Karpas-422 (cell line): ENCODE measurements around the gene LBHD2. TPM values are rescaled to one million over a fixed set of nuclear protein-coding genes. Genes with fewer than 3 reads are reported as not detected.

Experiments used
- DNase-seq: peaks from one replicate; pipeline ENCODE4 v3.0.0-alpha.2; 2015
- H2AFZ ChIP-seq: fragments of 200-600 bp; sonication (generic); 2 replicates; pipeline ENCODE4 v1.6.1; 2014; ENCODE audit warnings: antibody characterized with exemption, low read length, mixed read lengths
- H3K27ac ChIP-seq: fragments of 200-600 bp; sonication (generic); 2 replicates; pipeline ENCODE4 v1.5.1; 2014; ENCODE audit warnings: mild to moderate bottlenecking, low read length, moderate library complexity
- H3K27me3 ChIP-seq: fragments of 200-600 bp; sonication (generic); 2 replicates; pipeline ENCODE4 v1.6.1; 2014; ENCODE audit warnings: low read length, mixed read lengths
- H3K36me3 ChIP-seq: fragments of 200-600 bp; sonication (generic); 2 replicates; pipeline ENCODE4 v1.6.1; 2014; ENCODE audit warnings: low read length, mixed read lengths; ENCODE audit not compliant: insufficient read depth
- H3K4me1 ChIP-seq: fragments of 200-600 bp; sonication (generic); 2 replicates; pipeline ENCODE4 v1.6.1; 2014; ENCODE audit warnings: mild to moderate bottlenecking, low read length, mixed read lengths
- H3K4me2 ChIP-seq: fragments of 200-600 bp; sonication (generic); 2 replicates; pipeline ENCODE4 v1.6.1; 2014; ENCODE audit warnings: low read length, low read depth, mild to moderate bottlenecking; ENCODE audit not compliant: poor library complexity, severe bottlenecking
- H3K4me3 ChIP-seq: fragments of 200-600 bp; sonication (generic); 2 replicates; pipeline ENCODE4 v1.5.1; 2014; ENCODE audit warnings: mild to moderate bottlenecking, antibody characterized with exemption, low read length, mixed read lengths
- H3K79me2 ChIP-seq: fragments of 200-600 bp; sonication (generic); 2 replicates; pipeline ENCODE4 v1.6.1; 2014; ENCODE audit warnings: mild to moderate bottlenecking, low read length, mixed read lengths
- H3K9ac ChIP-seq: fragments of 200-600 bp; sonication (generic); 2 replicates; pipeline ENCODE4 v1.6.0; 2014; ENCODE audit warnings: low read length
- H3K9me2 ChIP-seq: fragments of 200-600 bp; sonication (generic), shearing (Covaris generic); replicated peaks from 2 replicates; pipeline ENCODE4 v1.6.0; 2014; ENCODE audit warnings: mild to moderate bottlenecking, low read length, moderate library complexity; ENCODE audit not compliant: insufficient read depth
- H3K9me3 ChIP-seq: fragments of 300-700, 200-600 bp; sonication (generic); 2 replicates; pipeline ENCODE4 v1.6.1; 2014; ENCODE audit warnings: low read length, mixed read lengths
- H4K20me1 ChIP-seq: fragments of 200-600 bp; sonication (generic); 2 replicates; pipeline ENCODE4 v1.6.1; 2014; ENCODE audit warnings: mild to moderate bottlenecking, antibody characterized with exemption, low read length, low read depth; ENCODE audit not compliant: insufficient read depth
- total RNA-seq: library from RNA; depleted of rRNA; stranded (reverse); fragments of >200 nt; shearing (Covaris generic); gene quantifications from 2 replicates; pipeline ENCODE4 v1.2.3, GENCODE V29; 2014; ENCODE audit warnings: low replicate concordance

The LBHD2 gene
- total RNA-seq, 1 experiment from 2014 or later, result not detected

DNA sequence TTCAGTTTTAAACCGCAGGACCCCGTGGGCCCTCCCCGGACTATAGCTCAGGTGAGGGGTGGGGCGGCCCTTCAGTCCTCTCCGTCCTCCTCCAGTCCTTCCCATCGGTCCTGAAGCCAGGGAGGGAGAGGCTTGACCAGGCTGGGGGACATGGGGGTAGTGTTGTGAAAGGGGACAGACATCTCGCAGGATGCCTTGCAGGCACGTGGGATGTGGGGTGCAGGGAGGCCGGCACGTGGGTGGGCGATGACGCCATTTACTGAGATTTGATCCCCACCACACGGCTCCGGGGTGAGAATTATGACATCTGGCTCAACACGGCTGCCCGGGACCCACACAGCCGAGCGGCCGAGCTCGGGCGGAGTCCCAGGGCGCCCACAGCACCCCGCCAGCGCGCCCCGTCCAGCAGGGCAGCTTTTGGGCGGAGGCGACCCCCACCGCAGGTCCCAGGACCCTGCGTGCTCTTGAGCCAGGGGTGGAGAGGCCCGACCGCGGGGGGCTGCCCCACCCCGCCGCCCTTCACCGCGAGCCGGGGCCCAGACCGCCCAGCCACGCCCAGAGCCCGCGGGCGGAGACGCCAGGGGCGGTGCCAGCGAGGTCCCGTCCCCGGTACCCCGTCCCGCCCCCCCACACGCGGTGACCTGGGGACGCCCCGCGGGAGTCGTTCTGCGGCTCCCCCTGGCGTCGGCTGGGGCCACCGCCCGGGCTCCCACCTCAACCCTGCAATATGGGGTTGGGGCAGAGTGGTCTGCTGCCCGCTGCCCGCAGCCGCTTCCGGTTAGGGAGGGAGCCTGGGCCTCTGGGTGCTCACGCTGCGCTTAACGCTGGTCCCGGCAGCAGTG is 7.3 kb downstream of the LBHD2 start:
- Histone ChIP-seq H3K9ac (peak overlapping the region; percentile 40), H3K4me2 (peak overlapping the region; percentile 54), H3K36me3 (no peaks in the 10 kb centered on the region), H3K4me3 (peak overlapping the region; percentile 54), H2AFZ (peak overlapping the region; percentile 72; the same call in 1 of the 2 replicates), H3K27ac (no peak overlapping the region), H3K27me3 (no peaks in the 10 kb centered on the region; the same call in 1 of the 2 replicates), H3K9me2 (no peaks in the 10 kb centered on the region), H3K4me1 (peaks cover 16% of the 10 kb centered on the region), H3K79me2 (no peaks in the 10 kb centered on the region), H4K20me1 (0 out of 2 replicates have a peak, but pooled peaks cover 3% of the 10 kb centered on the region), H3K9me3 (no peaks in the 10 kb centered on the region)
- peak; percentile 90 for DNase-seq

DNA sequence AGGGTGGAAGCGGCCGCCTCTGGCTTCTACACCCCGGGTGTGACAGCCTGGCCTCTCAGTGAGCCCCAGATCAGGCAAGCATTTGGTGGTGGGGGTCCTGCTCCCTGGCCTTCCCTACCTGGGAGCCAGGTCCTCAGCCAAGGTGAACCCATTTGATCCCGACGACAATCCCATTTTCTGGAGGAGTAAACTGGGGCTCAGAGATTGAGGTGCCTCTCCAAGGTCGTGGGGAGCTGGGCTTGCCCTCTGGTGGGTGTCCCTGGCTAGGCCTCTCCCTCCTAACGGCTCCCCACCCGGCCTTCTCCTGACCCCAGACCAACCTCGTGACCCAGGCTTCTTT is 7.8 kb downstream of the LBHD2 start:
- H3K9ac ChIP-seq, result peak overlapping the region; percentile 40

DNA sequence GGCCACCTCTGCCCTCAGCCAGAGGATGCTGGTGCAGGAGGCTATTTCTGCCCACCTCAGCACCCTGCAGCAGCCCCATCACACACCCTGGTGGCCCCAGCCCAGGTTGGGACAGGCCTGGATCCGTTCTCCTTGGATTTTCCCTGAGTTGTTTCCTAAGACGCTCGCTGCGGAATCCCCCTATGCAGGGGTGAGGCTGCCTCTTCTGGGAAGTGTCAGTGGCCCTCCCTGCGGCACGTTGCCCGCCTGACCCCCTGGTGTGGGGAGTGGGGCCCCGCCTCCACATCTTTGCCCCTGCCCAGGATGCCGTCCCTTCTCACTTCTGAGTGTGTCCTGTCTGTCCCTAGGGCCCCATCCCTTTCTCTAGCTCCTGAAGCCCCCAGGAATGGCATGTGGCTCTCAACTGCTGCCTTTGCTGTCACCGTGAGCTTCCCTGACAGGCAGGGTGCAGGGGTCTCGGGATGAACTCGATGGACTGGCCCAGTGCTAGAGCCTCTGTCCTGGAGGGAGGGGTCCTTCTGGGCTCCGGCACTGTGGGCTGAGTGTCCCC is 9.9 kb downstream of the LBHD2 start:
- H3K9ac ChIP-seq, result no peak overlapping the region
- no peak overlapping the region for H3K4me2 ChIP-seq
- no peaks in the 10 kb centered on the region for H3K9me2 ChIP-seq
- H3K36me3 ChIP-seq, result no peaks in the 10 kb centered on the region
- no peaks in the 10 kb centered on the region for H3K9me3 ChIP-seq
- H4K20me1 ChIP-seq, result 0 out of 2 replicates have a peak, but pooled peaks cover 4% of the 10 kb centered on the region
- H3K27ac ChIP-seq, result no peak overlapping the region
- H3K4me3 ChIP-seq, result no peak overlapping the region
- no peaks in the 10 kb centered on the region for H3K79me2 ChIP-seq
- H2AFZ ChIP-seq, result no peak overlapping the region
- DNase-seq, result no peak
- H3K4me1 ChIP-seq, result peaks cover 14% of the 10 kb centered on the region
- no peaks in the 10 kb centered on the region; the same call in 1 of the 2 replicates for H3K27me3 ChIP-seq

More for the DNA sequence above, 7.8 kb downstream of the LBHD2 start:
- Histone ChIP-seq H3K4me1 (peaks cover 16% of the 10 kb centered on the region), H3K9me3 (no peaks in the 10 kb centered on the region), H2AFZ (peak overlapping the region; percentile 72; the same call in 1 of the 2 replicates), H3K36me3 (no peaks in the 10 kb centered on the region), H3K79me2 (no peaks in the 10 kb centered on the region), H3K9me2 (no peaks in the 10 kb centered on the region), H3K4me2 (peak overlapping the region; percentile 54), H3K27me3 (no peaks in the 10 kb centered on the region; the same call in 1 of the 2 replicates), H3K4me3 (peak overlapping the region; percentile 54; the same call in 1 of the 2 replicates), H4K20me1 (0 out of 2 replicates have a peak, but pooled peaks cover 3% of the 10 kb centered on the region), H3K27ac (no peak overlapping the region)
- no peak for DNase-seq

- Histone ChIP-seq H3K4me1 (peaks cover 9% of the 10 kb centered on the region), H3K4me3 (no peak within 1 kb of the TSS), H2AFZ (no peak within 1 kb of the TSS), H3K9me3 (no peaks in the 10 kb centered on the region), H3K79me2 (no peaks in the 10 kb centered on the region), H3K9me2 (no peaks in the 10 kb centered on the region), H3K9ac (no peak within 1 kb of the TSS), H3K36me3 (no peaks in the 10 kb centered on the region), H3K4me2 (no peak within 1 kb of the TSS), H4K20me1 (0 out of 2 replicates have a peak, but pooled peaks cover 6% of the 10 kb centered on the region), H3K27ac (no peak within 1 kb of the TSS), H3K27me3 (no peaks in the 10 kb centered on the region; the same call in 1 of the 2 replicates)
- DNase-seq, result no peak
These were observed 10.6 kb downstream of the LBHD2 start, which contains the start of gene EXOC3L4 for GRCh38 chr14:103094406-103095209. Gene EXOC3L4 (plus strand): TSS chr14:103094725. CDS start chr14:103100220, 5,495 bp downstream.

- H3K4me3 ChIP-seq, result no peak overlapping the region
- H3K9me3 ChIP-seq, result no peaks in the 10 kb centered on the region
- no peaks in the 10 kb centered on the region; the same call in 1 of the 2 replicates for H3K27me3 ChIP-seq
These were observed 11.3 kb downstream of the LBHD2 start for GRCh38 chr14:103095210-103095778.

GRCh38 chr14:103096387-103096786 is 12.4 kb downstream of the LBHD2 start:
- no peak overlapping the region for H3K9ac ChIP-seq
- no peak overlapping the region for H2AFZ ChIP-seq
- peaks cover 8% of the 10 kb centered on the region for H3K4me1 ChIP-seq

More at GRCh38 chr14:103095210-103095778, 11.3 kb downstream of the LBHD2 start:
- no peak overlapping the region for H2AFZ ChIP-seq
- H3K36me3 ChIP-seq, result no peaks in the 10 kb centered on the region
- H3K9me2 ChIP-seq, result no peaks in the 10 kb centered on the region
- H4K20me1 ChIP-seq, result peaks cover 10% of the 10 kb centered on the region; the same call in 1 of the 2 replicates
- no peaks in the 10 kb centered on the region for H3K79me2 ChIP-seq
- no peak overlapping the region for H3K27ac ChIP-seq
- H3K9ac ChIP-seq, result no peak overlapping the region
- DNase-seq, result no peak
- peaks cover 9% of the 10 kb centered on the region for H3K4me1 ChIP-seq
- no peak overlapping the region for H3K4me2 ChIP-seq

DNA sequence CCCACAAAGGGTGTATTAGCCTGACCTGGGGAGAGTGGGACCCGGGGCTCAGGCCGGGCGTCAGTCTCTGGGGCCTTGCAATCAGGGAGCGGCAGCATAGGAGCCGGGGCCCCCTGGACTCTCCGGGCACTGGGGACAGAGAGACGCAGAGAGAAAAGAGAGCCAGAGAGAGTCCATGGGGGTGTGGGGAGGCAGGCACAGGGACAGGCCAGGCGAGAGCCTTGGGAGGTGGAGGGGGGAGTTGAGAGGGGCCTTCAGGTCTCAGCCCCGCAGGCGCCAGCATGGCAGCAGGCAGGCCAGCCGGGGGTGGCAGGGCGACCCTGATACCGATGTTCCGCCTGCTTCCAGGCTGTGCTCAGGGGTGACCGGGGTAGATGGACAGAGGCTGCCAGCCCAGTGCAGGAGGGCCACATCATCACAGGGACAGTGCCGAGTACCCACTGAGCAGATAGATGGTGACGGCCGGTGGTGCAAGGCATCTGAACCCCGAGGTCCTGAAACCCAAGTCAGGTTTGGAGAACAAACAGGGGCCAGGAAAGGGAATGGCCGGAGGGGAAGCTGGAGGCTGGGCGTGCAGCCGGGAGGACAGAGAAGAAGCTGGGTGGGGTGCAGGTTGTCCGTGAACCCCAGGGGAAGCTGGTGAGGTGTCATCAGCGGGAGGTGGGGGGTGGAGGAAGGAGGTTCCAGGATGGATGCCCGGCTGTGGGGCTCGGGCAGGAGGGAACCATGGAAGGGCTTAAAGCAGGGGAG is 13.4 kb downstream of the LBHD2 start:
- Histone ChIP-seq H3K27me3 (no peaks in the 10 kb centered on the region), H3K4me1 (0 out of 2 replicates have a peak, but pooled peaks cover 4% of the 10 kb centered on the region), H3K9ac (no peak overlapping the region), H3K9me2 (no peaks in the 10 kb centered on the region), H3K4me3 (no peak overlapping the region), H4K20me1 (peaks cover 11% of the 10 kb centered on the region; the same call in 1 of the 2 replicates), H3K9me3 (no peaks in the 10 kb centered on the region), H3K79me2 (no peaks in the 10 kb centered on the region), H3K27ac (no peak overlapping the region), H2AFZ (no peak overlapping the region), H3K36me3 (no peaks in the 10 kb centered on the region), H3K4me2 (no peak overlapping the region)
- DNase-seq, result no peak

More at GRCh38 chr14:103096387-103096786, 12.4 kb downstream of the LBHD2 start:
- no peak overlapping the region for H3K4me2 ChIP-seq
- no peaks in the 10 kb centered on the region for H3K36me3 ChIP-seq
- H3K4me3 ChIP-seq, result no peak overlapping the region
- no peaks in the 10 kb centered on the region for H3K9me3 ChIP-seq
- DNase-seq, result no peak
- no peak overlapping the region for H3K27ac ChIP-seq
- no peaks in the 10 kb centered on the region for H3K79me2 ChIP-seq
- no peaks in the 10 kb centered on the region for H3K9me2 ChIP-seq
- peaks cover 11% of the 10 kb centered on the region; the same call in 1 of the 2 replicates for H4K20me1 ChIP-seq
- no peaks in the 10 kb centered on the region; the same call in 1 of the 2 replicates for H3K27me3 ChIP-seq
